HCT116 (cell line): Measurements from ENCODE around the gene SPOCK3.

Experiments
- CEBPB ChIP-seq: IDR thresholded peaks from 2 replicates; pipeline ENCODE4 v1.6.1; 2012; ENCODE audit warnings: low read depth
- POLR2A ChIP-seq: IDR thresholded peaks from 2 replicates; pipeline ENCODE4 v1.7.0; 2011; ENCODE audit warnings: borderline replicate concordance; ENCODE audit not compliant: insufficient read depth, insufficient read length; ENCODE audit errors: extremely low read depth
- POLR2AphosphoS5 ChIP-seq: IDR thresholded peaks from 2 replicates; pipeline ENCODE4 v1.6.1; 2011; ENCODE audit warnings: mild to moderate bottlenecking, low read depth, low read length, moderate library complexity
- SP1 ChIP-seq: IDR thresholded peaks from 2 replicates; pipeline ENCODE4 v1.6.1; 2012; ENCODE audit warnings: low read depth
- YY1 ChIP-seq: IDR thresholded peaks from 2 replicates; pipeline ENCODE4 v1.6.1; 2011; ENCODE audit warnings: low read length, low read depth, moderate library complexity, mild to moderate bottlenecking; ENCODE audit not compliant: insufficient replicate concordance; ENCODE audit errors: extremely low read depth
- ZNF274 ChIP-seq: fragments of 200-500 bp; sonication (Bioruptor generic); IDR thresholded peaks from 2 replicates; pipeline ENCODE4 v1.6.1; 2014; ENCODE audit warnings: mild to moderate bottlenecking, low read depth, low read length, inconsistent platforms
- TF ChIP-seq, protein P1 (sequence below), 3 experiments: fragments of 200-600 bp in 1 of 3; sonication (generic) in 1 of 3; IDR thresholded peaks in 2 of 3; conservative IDR thresholded peaks in 1 of 3; 2 replicates each; pipeline ENCODE4 v1.5.1; 2012 to 2017; ENCODE audit warnings: low read depth in 2 of 3, low read length in 2 of 3, antibody characterized with exemption in 1 of 3, borderline replicate concordance in 1 of 3, control low read depth in 1 of 3, mild to moderate bottlenecking in 1 of 3, mixed read lengths in 1 of 3, mixed run types in 1 of 3, moderate library complexity in 1 of 3; ENCODE audit not compliant: insufficient read depth in 1 of 3
- TF ChIP-seq, protein P2 (sequence below): IDR thresholded peaks from 2 replicates; pipeline ENCODE4 v1.6.1; 2011; ENCODE audit warnings: mild to moderate bottlenecking, low read length, moderate library complexity; ENCODE audit not compliant: insufficient replicate concordance; ENCODE audit errors: extremely low read depth
- TF ChIP-seq, protein P3 (sequence below): IDR thresholded peaks from 2 replicates; pipeline ENCODE4 v1.6.1; 2012
- TF ChIP-seq, protein P4 (sequence below): IDR thresholded peaks from 2 replicates; pipeline ENCODE4 v1.6.1; 2012; ENCODE audit warnings: low read depth

DNA sequence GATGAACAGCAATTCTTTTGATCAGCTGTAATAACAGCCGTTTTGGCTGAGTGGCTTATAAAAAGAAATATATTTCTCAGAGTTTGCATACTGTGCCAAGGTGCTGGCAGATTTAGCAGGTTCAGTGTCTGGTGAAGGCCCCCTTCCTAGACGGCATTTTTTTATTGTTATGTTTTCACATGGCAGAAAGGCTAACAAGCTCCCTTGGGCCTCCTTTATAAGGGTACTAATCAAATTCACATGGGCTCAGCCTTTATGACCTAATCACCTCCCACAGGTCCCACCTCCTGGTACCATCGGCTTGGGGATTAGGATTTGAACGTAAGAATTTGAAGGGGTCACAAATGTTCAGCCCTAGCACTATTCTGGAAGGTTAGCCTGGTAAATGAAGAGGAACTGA is 431.9 kb downstream of the SPOCK3 start:
- no peak for TF ChIP-seq POLR2AphosphoS5
- TF ChIP-seq, protein P1, sequence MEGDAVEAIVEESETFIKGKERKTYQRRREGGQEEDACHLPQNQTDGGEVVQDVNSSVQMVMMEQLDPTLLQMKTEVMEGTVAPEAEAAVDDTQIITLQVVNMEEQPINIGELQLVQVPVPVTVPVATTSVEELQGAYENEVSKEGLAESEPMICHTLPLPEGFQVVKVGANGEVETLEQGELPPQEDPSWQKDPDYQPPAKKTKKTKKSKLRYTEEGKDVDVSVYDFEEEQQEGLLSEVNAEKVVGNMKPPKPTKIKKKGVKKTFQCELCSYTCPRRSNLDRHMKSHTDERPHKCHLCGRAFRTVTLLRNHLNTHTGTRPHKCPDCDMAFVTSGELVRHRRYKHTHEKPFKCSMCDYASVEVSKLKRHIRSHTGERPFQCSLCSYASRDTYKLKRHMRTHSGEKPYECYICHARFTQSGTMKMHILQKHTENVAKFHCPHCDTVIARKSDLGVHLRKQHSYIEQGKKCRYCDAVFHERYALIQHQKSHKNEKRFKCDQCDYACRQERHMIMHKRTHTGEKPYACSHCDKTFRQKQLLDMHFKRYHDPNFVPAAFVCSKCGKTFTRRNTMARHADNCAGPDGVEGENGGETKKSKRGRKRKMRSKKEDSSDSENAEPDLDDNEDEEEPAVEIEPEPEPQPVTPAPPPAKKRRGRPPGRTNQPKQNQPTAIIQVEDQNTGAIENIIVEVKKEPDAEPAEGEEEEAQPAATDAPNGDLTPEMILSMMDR (IDR thresholded peaks at IDR 0.05 in 2 of 3, conservative IDR thresholded peaks at IDR 0.05 in 1 of 3; ENCODE audit: borderline replicate concordance in 1 of 3, insufficient read depth in 1 of 3, low read depth in 2 of 3, low read length in 2 of 3), result no peak
- TF ChIP-seq, protein P2, sequence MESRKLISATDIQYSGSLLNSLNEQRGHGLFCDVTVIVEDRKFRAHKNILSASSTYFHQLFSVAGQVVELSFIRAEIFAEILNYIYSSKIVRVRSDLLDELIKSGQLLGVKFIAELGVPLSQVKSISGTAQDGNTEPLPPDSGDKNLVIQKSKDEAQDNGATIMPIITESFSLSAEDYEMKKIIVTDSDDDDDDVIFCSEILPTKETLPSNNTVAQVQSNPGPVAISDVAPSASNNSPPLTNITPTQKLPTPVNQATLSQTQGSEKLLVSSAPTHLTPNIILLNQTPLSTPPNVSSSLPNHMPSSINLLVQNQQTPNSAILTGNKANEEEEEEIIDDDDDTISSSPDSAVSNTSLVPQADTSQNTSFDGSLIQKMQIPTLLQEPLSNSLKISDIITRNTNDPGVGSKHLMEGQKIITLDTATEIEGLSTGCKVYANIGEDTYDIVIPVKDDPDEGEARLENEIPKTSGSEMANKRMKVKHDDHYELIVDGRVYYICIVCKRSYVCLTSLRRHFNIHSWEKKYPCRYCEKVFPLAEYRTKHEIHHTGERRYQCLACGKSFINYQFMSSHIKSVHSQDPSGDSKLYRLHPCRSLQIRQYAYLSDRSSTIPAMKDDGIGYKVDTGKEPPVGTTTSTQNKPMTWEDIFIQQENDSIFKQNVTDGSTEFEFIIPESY, result no peak
- TF ChIP-seq CEBPB, result no peak
- TF ChIP-seq, protein P3, sequence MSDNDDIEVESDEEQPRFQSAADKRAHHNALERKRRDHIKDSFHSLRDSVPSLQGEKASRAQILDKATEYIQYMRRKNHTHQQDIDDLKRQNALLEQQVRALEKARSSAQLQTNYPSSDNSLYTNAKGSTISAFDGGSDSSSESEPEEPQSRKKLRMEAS, result no peak
- TF ChIP-seq ZNF274, result no peak
- no peak for TF ChIP-seq POLR2A
- no peak for TF ChIP-seq SP1
- TF ChIP-seq, protein P4, sequence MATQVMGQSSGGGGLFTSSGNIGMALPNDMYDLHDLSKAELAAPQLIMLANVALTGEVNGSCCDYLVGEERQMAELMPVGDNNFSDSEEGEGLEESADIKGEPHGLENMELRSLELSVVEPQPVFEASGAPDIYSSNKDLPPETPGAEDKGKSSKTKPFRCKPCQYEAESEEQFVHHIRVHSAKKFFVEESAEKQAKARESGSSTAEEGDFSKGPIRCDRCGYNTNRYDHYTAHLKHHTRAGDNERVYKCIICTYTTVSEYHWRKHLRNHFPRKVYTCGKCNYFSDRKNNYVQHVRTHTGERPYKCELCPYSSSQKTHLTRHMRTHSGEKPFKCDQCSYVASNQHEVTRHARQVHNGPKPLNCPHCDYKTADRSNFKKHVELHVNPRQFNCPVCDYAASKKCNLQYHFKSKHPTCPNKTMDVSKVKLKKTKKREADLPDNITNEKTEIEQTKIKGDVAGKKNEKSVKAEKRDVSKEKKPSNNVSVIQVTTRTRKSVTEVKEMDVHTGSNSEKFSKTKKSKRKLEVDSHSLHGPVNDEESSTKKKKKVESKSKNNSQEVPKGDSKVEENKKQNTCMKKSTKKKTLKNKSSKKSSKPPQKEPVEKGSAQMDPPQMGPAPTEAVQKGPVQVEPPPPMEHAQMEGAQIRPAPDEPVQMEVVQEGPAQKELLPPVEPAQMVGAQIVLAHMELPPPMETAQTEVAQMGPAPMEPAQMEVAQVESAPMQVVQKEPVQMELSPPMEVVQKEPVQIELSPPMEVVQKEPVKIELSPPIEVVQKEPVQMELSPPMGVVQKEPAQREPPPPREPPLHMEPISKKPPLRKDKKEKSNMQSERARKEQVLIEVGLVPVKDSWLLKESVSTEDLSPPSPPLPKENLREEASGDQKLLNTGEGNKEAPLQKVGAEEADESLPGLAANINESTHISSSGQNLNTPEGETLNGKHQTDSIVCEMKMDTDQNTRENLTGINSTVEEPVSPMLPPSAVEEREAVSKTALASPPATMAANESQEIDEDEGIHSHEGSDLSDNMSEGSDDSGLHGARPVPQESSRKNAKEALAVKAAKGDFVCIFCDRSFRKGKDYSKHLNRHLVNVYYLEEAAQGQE, result no peak
- TF ChIP-seq YY1, result no peak
